ENCODE data around the gene APOF. TPM values are rescaled to one million over a fixed set of nuclear protein-coding genes. Genes with fewer than 3 reads are reported as not detected.

The APOF gene
- total RNA-seq, 1 donor from 2014 or later = not detected

DNA sequence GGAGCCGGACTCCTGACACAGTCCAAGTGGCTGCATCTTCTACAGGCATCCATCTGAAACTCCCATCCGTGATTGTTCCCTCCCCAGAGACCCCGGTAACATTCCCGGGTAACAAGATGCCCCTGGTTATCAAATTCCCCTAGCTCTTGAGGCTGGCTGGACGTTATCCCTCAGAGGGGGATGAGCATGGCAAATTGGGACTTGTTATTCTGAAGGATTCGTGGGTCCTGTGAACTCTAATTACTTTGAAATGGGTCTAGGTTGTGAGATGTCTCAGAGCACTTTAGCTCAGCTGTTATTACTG is 28.2 kb downstream of the APOF start:
- POLR2A ChIA-PET = interaction anchor here (0.6 to 4.8 kb wide), 14 partner anchors 18 to 216 kb away, joined by 3 to 61 read pairs (median 6); partner anchors contain the start of genes CNPY2, COQ10A, SMARCC2 and STAT2
- Mint-ChIP-seq H3K4me1 (peaks cover 51% of the 10 kb centered on the region), H3K27me3 (no peaks in the 10 kb centered on the region), H3K27ac (peak overlapping the region; percentile 100), H3K9me3 (no peaks in the 10 kb centered on the region), H3K4me3 (peak overlapping the region; percentile 96), H3K36me3 (ENCODE audit: low read depth) (peaks cover 16% of the 10 kb centered on the region)
- TF ChIP-seq, protein P1, sequence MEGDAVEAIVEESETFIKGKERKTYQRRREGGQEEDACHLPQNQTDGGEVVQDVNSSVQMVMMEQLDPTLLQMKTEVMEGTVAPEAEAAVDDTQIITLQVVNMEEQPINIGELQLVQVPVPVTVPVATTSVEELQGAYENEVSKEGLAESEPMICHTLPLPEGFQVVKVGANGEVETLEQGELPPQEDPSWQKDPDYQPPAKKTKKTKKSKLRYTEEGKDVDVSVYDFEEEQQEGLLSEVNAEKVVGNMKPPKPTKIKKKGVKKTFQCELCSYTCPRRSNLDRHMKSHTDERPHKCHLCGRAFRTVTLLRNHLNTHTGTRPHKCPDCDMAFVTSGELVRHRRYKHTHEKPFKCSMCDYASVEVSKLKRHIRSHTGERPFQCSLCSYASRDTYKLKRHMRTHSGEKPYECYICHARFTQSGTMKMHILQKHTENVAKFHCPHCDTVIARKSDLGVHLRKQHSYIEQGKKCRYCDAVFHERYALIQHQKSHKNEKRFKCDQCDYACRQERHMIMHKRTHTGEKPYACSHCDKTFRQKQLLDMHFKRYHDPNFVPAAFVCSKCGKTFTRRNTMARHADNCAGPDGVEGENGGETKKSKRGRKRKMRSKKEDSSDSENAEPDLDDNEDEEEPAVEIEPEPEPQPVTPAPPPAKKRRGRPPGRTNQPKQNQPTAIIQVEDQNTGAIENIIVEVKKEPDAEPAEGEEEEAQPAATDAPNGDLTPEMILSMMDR (IDR thresholded peaks at IDR 0.05) = no peak
- intact Hi-C loops (cut with micrococcal nuclease) = loop anchor here (1.0 to 10.0 kb wide), 5 partner anchors 18 to 300 kb away; partner anchors contain the start of genes BAZ2A, STAT2 and ZC3H10
- DNase-seq (no peak), ATAC-seq (ENCODE audit: low read depth) (no peak)
- CTCF ChIA-PET = interaction anchor here (1.0 kb wide), 2 partner anchors 114 to 129 kb away, joined by 3 to 4 read pairs; partner anchors contain the start of gene TIMELESS

DNA sequence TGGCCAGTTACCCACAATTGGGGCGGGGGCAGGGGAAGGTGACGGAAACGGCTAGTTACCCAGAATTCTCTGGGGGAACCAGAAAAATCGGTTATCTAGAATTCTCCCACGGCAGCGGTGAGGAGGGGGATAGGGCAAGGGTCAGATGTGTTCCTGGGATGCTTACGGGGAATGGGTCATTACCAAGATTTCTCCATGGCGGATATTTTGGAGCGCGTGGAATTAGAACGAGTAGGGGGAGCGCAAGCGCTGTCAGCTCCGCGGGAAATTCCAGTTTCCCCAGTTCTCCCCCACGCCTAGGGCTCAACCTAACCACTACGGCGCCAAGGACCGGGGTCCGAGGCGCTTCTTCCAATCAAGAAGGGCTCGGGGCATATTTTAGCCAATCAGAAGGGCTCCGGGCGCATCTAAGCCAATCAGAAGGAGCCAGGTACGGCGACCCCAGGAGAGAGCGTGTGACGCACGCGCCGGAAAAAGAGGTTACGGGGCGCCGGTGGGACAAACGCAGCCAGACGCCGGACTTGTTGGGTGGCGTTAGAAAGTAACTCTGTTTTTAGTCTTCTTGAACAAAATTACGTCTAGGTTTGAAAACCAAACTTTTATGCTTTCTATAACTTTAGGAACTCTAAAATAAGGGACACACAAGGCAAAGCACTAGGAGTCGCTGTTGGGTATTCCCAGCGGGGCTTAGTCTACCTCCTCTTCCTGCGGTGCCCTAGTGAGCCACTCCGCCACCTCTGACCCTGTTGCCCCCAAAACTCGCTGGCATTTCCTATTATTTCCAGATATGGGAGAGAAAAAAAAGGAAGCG is 28.8 kb downstream of the APOF start, which contains the start of gene PAN2:
Gene PAN2 (minus strand): TSS at position 322 of the 811 bp plus-strand sequence. CDS start 906 bp downstream, outside the sequence.
- ATAC-seq (ENCODE audit: low read depth) (peak; percentile 91), DNase-seq (peak; percentile 85)
- no peaks in the 10 kb centered on the region for H3K9me3 Mint-ChIP-seq
- intact Hi-C loops (cut with micrococcal nuclease) = loop anchor here (1.0 to 10.0 kb wide), 9 partner anchors 18 to 301 kb away; partner anchors contain the start of genes BAZ2A, CS, SPRYD4 and STAT2
- H3K4me3 Mint-ChIP-seq = peak within 1 kb of the TSS; percentile 96
- CTCF ChIA-PET = interaction anchor here (0.8 to 1.3 kb wide), 5 partner anchors 18 to 130 kb away, joined by 3 to 5 read pairs (median 4); partner anchors contain the start of genes CNPY2, STAT2 and TIMELESS
- peaks cover 46% of the 10 kb centered on the region for H3K4me1 Mint-ChIP-seq
- POLR2A ChIA-PET = interaction anchor here (0.5 to 4.8 kb wide), 30 partner anchors 8 to 361 kb away, joined by 3 to 61 read pairs (median 5); partner anchors contain the start of genes ANKRD52, CNPY2, COQ10A and CS
- peaks cover 16% of the 10 kb centered on the region for H3K36me3 Mint-ChIP-seq (ENCODE audit: low read depth)
- TF ChIP-seq, protein P1 (IDR thresholded peaks at IDR 0.05) = no peak
- H3K27ac Mint-ChIP-seq = peak within 1 kb of the TSS; percentile 100
- H3K27me3 Mint-ChIP-seq = no peaks in the 10 kb centered on the region

DNA sequence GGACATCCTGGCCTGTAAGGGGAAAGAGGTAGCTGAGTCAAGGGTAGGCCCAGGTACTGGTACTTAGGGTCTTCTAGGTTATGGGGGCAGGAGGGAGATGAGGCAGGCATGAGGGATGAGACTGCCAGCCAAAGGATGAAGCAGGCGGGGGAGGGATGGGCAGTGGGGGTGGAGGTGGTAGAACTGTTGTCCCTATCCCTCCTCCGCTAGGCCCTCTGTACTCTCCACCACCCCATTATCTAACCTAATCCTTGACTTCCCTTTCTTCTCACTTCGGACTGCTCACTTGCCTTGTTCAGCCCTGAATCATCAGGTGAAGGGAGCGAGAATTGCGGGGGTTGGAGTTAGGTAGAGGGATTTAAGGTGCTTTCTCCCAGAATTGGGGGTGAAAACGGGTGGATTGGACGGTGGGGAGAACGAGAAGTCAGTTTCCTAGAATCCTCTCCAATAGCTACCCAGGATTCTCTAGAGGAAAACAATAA is 29.4 kb downstream of the APOF start:
- no peaks in the 10 kb centered on the region for H3K27me3 Mint-ChIP-seq
- TF ChIP-seq, protein P1 (IDR thresholded peaks at IDR 0.05) = no peak
- no peak for DNase-seq
- ChIA-PET POLR2A (interaction anchor here (0.5 to 4.8 kb wide), 31 partner anchors 8 to 361 kb away, joined by 3 to 61 read pairs (median 5); partner anchors contain the start of genes ANKRD52, CNPY2, COQ10A and CS), CTCF (interaction anchor here (0.8 to 1.3 kb wide), 3 partner anchors 18 to 128 kb away, joined by 4 to 5 read pairs (median 4); partner anchors contain the start of genes CNPY2 and STAT2)
- peaks cover 39% of the 10 kb centered on the region for H3K4me1 Mint-ChIP-seq
- peak; percentile 3 for ATAC-seq (ENCODE audit: low read depth)
- intact Hi-C loops (cut with micrococcal nuclease) = loop anchor here (1.0 to 10.0 kb wide), 5 partner anchors 33 to 302 kb away; partner anchors contain the start of genes BAZ2A, CS, SPRYD4 and TIMELESS
- peak overlapping the region; percentile 96 for H3K4me3 Mint-ChIP-seq
- peak overlapping the region; percentile 100 for H3K27ac Mint-ChIP-seq
- H3K36me3 Mint-ChIP-seq (ENCODE audit: low read depth) = peaks cover 17% of the 10 kb centered on the region
- no peaks in the 10 kb centered on the region for H3K9me3 Mint-ChIP-seq

DNA sequence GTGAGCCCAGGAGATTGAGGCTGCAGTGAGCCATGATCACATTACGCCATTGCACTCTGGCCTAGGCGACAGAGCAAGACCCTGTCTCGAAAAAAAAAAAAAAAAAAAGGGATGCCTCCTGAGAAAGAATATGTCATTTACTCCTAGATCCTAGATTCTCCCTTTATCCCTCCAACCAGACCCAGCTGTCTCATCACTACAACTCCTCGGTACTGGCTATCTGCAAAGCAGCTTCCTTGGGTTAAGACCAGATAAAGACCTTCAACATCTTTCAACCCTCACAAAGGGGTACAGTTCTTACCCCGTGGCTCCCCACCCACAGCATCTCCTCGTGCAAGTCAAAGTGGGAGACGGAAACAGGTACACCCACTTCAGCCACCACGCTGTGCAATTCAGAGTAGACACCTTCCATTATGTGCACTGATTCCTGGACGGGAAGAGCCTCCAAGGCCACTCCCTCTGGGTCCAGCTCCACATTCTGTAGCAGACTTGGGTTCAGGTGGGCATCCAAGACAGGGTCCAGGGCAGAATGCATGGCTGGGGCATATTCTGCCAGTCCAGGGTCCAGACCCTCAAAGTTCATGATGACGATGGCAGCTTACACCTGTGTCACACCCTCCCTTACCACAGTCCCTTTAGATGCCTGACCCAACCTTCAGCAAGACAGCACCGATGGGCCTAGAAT is 30.0 kb downstream of the APOF start:
- POLR2A ChIA-PET = interaction anchor here (0.5 to 4.8 kb wide), 28 partner anchors 10 to 1150 kb away, joined by 3 to 61 read pairs (median 5); partner anchors contain the start of genes ANKRD52, CNPY2, COQ10A and CS
- peaks cover 33% of the 10 kb centered on the region for H3K4me1 Mint-ChIP-seq
- CTCF ChIA-PET = interaction anchor here (0.7 to 1.3 kb wide), 4 partner anchors 17 to 128 kb away, joined by 3 to 5 read pairs (median 4); partner anchors contain the start of genes CNPY2 and STAT2
- H3K9me3 Mint-ChIP-seq = no peaks in the 10 kb centered on the region
- ATAC-seq (ENCODE audit: low read depth) (no peak), DNase-seq (no peak)
- peaks cover 22% of the 10 kb centered on the region for H3K36me3 Mint-ChIP-seq (ENCODE audit: low read depth)
- intact Hi-C loops (cut with micrococcal nuclease) = loop anchor here (1.0 to 10.0 kb wide), 5 partner anchors 32 to 302 kb away; partner anchors contain the start of genes BAZ2A, CS, SPRYD4 and TIMELESS
- TF ChIP-seq, protein P1 (IDR thresholded peaks at IDR 0.05) = no peak
- peak overlapping the region; percentile 96 for H3K4me3 Mint-ChIP-seq
- H3K27me3 Mint-ChIP-seq = no peaks in the 10 kb centered on the region
- H3K27ac Mint-ChIP-seq = peak overlapping the region; percentile 100

All from activated B cell treated with CpG ODN at 0.5 μM for 24 hours (primary cell).